H9 (cell line): ENCODE measurements around the gene ELFN2. TPM values are rescaled to one million over a fixed set of nuclear protein-coding genes. Genes with fewer than 3 reads are reported as not detected.

ENCODE experiments used
- DNase-seq: peaks from one replicate; pipeline ENCODE4 v3.0.0-alpha.2; 2017
- H2AFZ ChIP-seq: one replicate; pipeline ENCODE4 v1.6.1; 2013; ENCODE audit warnings: mild to moderate bottlenecking, low read length, control low read depth, moderate library complexity
- H2AK5ac ChIP-seq: 2 replicates; pipeline ENCODE4 v1.6.1; 2013; ENCODE audit warnings: low read length, control low read depth, mixed read lengths; ENCODE audit not compliant: insufficient read length
- H2BK120ac ChIP-seq: one replicate; pipeline ENCODE4 v1.6.1; 2013; ENCODE audit warnings: low read depth, mild to moderate bottlenecking, low read length, control low read depth, inconsistent platforms; ENCODE audit not compliant: poor library complexity, severe bottlenecking
- H2BK12ac ChIP-seq: 2 replicates; pipeline ENCODE4 v1.6.1; 2013; ENCODE audit warnings: low read length, control low read depth, mixed read lengths, low read depth; ENCODE audit not compliant: insufficient read length
- H2BK15ac ChIP-seq: 2 replicates; pipeline ENCODE4 v1.6.1; 2013; ENCODE audit warnings: low read depth, low read length, control low read depth
- H2BK20ac ChIP-seq: one replicate; pipeline ENCODE4 v1.6.1; 2013; ENCODE audit warnings: low read depth, mild to moderate bottlenecking, low read length, control low read depth, inconsistent platforms; ENCODE audit not compliant: poor library complexity, severe bottlenecking
- H2BK5ac ChIP-seq: 2 replicates; pipeline ENCODE4 v1.6.1; 2013; ENCODE audit warnings: low read length, control low read depth, mixed read lengths; ENCODE audit not compliant: insufficient read length
- H3K14ac ChIP-seq: 2 replicates; pipeline ENCODE4 v1.6.1; 2013; ENCODE audit warnings: low read length, control low read depth; ENCODE audit not compliant: insufficient read depth
- H3K18ac ChIP-seq: 2 replicates; pipeline ENCODE4 v1.6.1; 2013; ENCODE audit warnings: low read depth, mild to moderate bottlenecking, mixed read lengths, low read length, control low read depth; ENCODE audit not compliant: insufficient read length
- H3K23ac ChIP-seq: 2 replicates; pipeline ENCODE4 v1.6.1; 2013; ENCODE audit warnings: low read length, control low read depth, mixed read lengths, low read depth; ENCODE audit not compliant: insufficient read length
- H3K23me2 ChIP-seq: 2 replicates; pipeline ENCODE4 v1.6.1; 2013; ENCODE audit warnings: low read depth, mild to moderate bottlenecking, mixed read lengths, low read length, control low read depth; ENCODE audit not compliant: insufficient read length, poor library complexity, severe bottlenecking
- H3K27ac ChIP-seq: 2 replicates; pipeline ENCODE4 v1.5.1; 2013; ENCODE audit warnings: low read length, control low read depth, mixed read lengths, low read depth; ENCODE audit not compliant: insufficient read length
- H3K27me3 ChIP-seq: 2 replicates; pipeline ENCODE4 v1.6.1; 2013; ENCODE audit warnings: low read length, control low read depth, inconsistent platforms; ENCODE audit not compliant: insufficient read depth
- H3K4ac ChIP-seq: 2 replicates; pipeline ENCODE4 v1.6.1; 2013; ENCODE audit warnings: low read depth, mild to moderate bottlenecking, control low read depth, inconsistent platforms, low read length, moderate library complexity
- H3K4me1 ChIP-seq: 2 replicates; pipeline ENCODE4 v1.6.1; 2013; ENCODE audit warnings: low read length, control low read depth, inconsistent platforms; ENCODE audit not compliant: insufficient read depth
- H3K4me2 ChIP-seq: 2 replicates; pipeline ENCODE4 v1.6.1; 2013; ENCODE audit warnings: low read length, control low read depth, mixed read lengths; ENCODE audit not compliant: insufficient read length, insufficient read depth
- H3K56ac ChIP-seq: 2 replicates; pipeline ENCODE4 v1.6.1; 2013; ENCODE audit warnings: low read depth, mild to moderate bottlenecking, mixed read lengths, low read length, control low read depth; ENCODE audit not compliant: insufficient read length
- H3K79me1 ChIP-seq: 2 replicates; pipeline ENCODE4 v1.6.1; 2013; ENCODE audit warnings: low read depth, mild to moderate bottlenecking, moderate library complexity, low read length, control low read depth, inconsistent platforms; ENCODE audit not compliant: insufficient read depth, poor library complexity, severe bottlenecking
- H3K79me2 ChIP-seq: 2 replicates; pipeline ENCODE4 v1.6.1; 2013; ENCODE audit warnings: low read length, control low read depth, inconsistent platforms; ENCODE audit not compliant: insufficient read depth
- H3K9ac ChIP-seq: 2 replicates; pipeline ENCODE4 v1.6.1; 2013; ENCODE audit warnings: low read length, control low read depth, mixed read lengths; ENCODE audit not compliant: insufficient read length; ENCODE audit errors: extremely low read depth
- H3K9me3 ChIP-seq: one replicate; pipeline ENCODE4 v1.6.1; 2013; ENCODE audit warnings: low read depth, low read length, inconsistent platforms; ENCODE audit not compliant: control insufficient read depth
- H3T11ph ChIP-seq: one replicate; pipeline ENCODE4 v1.6.1; 2013; ENCODE audit warnings: mild to moderate bottlenecking, low read length, control low read depth, inconsistent platforms
- H4K20me1 ChIP-seq: one replicate; pipeline ENCODE4 v1.6.1; 2013; ENCODE audit not compliant: control insufficient read depth, insufficient read length, insufficient read depth
- H4K5ac ChIP-seq: 2 replicates; pipeline ENCODE4 v1.6.1; 2013; ENCODE audit warnings: low read depth, mild to moderate bottlenecking, mixed read lengths, low read length, control low read depth; ENCODE audit not compliant: insufficient read length
- H4K8ac ChIP-seq: replicated peaks from 2 replicates; pipeline ENCODE4 v1.6.1; 2013; ENCODE audit warnings: low read length, control low read depth, mixed read lengths, low read depth; ENCODE audit not compliant: insufficient read length
- H4K91ac ChIP-seq: 2 replicates; pipeline ENCODE4 v1.6.1; 2013; ENCODE audit warnings: low read depth, mild to moderate bottlenecking, moderate library complexity, mixed read lengths, low read length, control low read depth; ENCODE audit not compliant: insufficient read length
- H3K27ac Mint-ChIP-seq, 3 experiments: 2 replicates in 2 of 3; 3 replicates in 1 of 3; pipeline ENCODE4 v1.8.0; 2020 to 2021; ENCODE audit warnings: mixed read lengths in 3 of 3, mild to moderate bottlenecking in 1 of 3, moderate library complexity in 1 of 3
- H3K27me3 Mint-ChIP-seq: 2 replicates; pipeline ENCODE4 v1.8.0; 2021; ENCODE audit warnings: low read depth, mild to moderate bottlenecking, moderate library complexity, mixed read lengths
- H3K36me3 Mint-ChIP-seq, 3 experiments: 2 replicates in 2 of 3; 3 replicates in 1 of 3; pipeline ENCODE4 v1.8.0; 2020 to 2021; ENCODE audit warnings: low read depth in 3 of 3, mixed read lengths in 3 of 3; ENCODE audit not compliant: insufficient read depth in 1 of 3
- H3K4me1 Mint-ChIP-seq, 2 experiments: 2 replicates each; pipeline ENCODE4 v1.8.0; 2020; ENCODE audit warnings: mixed read lengths in 2 of 2
- H3K4me3 Mint-ChIP-seq, 2 experiments: 2 replicates in 1 of 2; 3 replicates in 1 of 2; pipeline ENCODE4 v1.8.0; 2020 to 2021; ENCODE audit warnings: mild to moderate bottlenecking in 2 of 2, mixed read lengths in 2 of 2, moderate library complexity in 1 of 2
- H3K9me3 Mint-ChIP-seq, 2 experiments: 2 replicates in 1 of 2; 3 replicates in 1 of 2; pipeline ENCODE4 v1.8.0; 2020; ENCODE audit warnings: mild to moderate bottlenecking in 2 of 2, mixed read lengths in 2 of 2, moderate library complexity in 1 of 2
- CTCF ChIP-seq: fragments of 200-600 bp; sonication (generic); conservative IDR thresholded peaks from 3 replicates; pipeline ENCODE4 v1.8.0; 2021; ENCODE audit warnings: antibody characterized with exemption, mild to moderate bottlenecking
- WGBS: extraction: QIAGEN DNeasy Blood & Tissue Kit; methylation state at CpG from one replicate; pipeline ENCODE4 v1.1.7; 2013; ENCODE audit warnings: missing lambda C conversion rate, low lambda C conversion rate, mixed read lengths; ENCODE audit not compliant: insufficient read length; ENCODE audit errors: extremely low coverage; 5-methylcytosine and 5-hydroxymethylcytosine counted together
- total RNA-seq: library from RNA; stranded (reverse); gene quantifications from 2 replicates; pipeline ENCODE4 v1.2.1, GENCODE V29; 2021

The ELFN2 gene
- total RNA-seq, 1 experiment from 2014 or later = 0.70 TPM

- Histone ChIP-seq H3K4me1 (no peaks in the 10 kb centered on the region), H3K79me2 (no peaks in the 10 kb centered on the region), H4K91ac (no peak overlapping the region), H4K20me1 (no peaks in the 10 kb centered on the region), H3K18ac (no peak overlapping the region), H3K23me2 (no peaks in the 10 kb centered on the region), H3K14ac (no peak overlapping the region), H3T11ph (no peak overlapping the region), H2AFZ (no peak overlapping the region), H2BK12ac (no peak overlapping the region), H2BK5ac (no peak overlapping the region), H3K27ac (no peak overlapping the region), H2BK120ac (no peak overlapping the region), H4K5ac (no peak overlapping the region), H4K8ac (no peak overlapping the region), H3K23ac (no peak overlapping the region), H2AK5ac (no peak overlapping the region), H3K9me3 (no peaks in the 10 kb centered on the region), H2BK20ac (no peak overlapping the region), H2BK15ac (no peak overlapping the region), H3K79me1 (no peaks in the 10 kb centered on the region), H3K56ac (no peak overlapping the region), H3K27me3 (no peaks in the 10 kb centered on the region), H3K9ac (no peak overlapping the region), H3K4me2 (no peak overlapping the region), H3K4ac (no peak overlapping the region)
- H3K27ac Mint-ChIP-seq = no peak overlapping the region; a peak in 1 of 7 replicates
- DNase-seq = no peak
- peaks cover 3 to 15% of the 10 kb centered on the region in 2 experiments; a peak in 3 of 4 replicates for H3K4me1 Mint-ChIP-seq
- H3K4me3 Mint-ChIP-seq = no peak overlapping the region
- H3K36me3 Mint-ChIP-seq = no peaks in the 10 kb centered on the region
- TF ChIP-seq CTCF = no peak
- peaks cover 4% of the 10 kb centered on the region for H3K27me3 Mint-ChIP-seq
- H3K9me3 Mint-ChIP-seq = no peaks in the 10 kb centered on the region
- WGBS = no CpG with 5 or more reads among the region's 12 CpGs
These were observed 33.5 kb downstream of the ELFN2 start for GRCh38 chr22:37393746-37394145.
